GM12878 (cell line): ENCODE data around the gene UTP3.

Experiments used
- CTCF ChIP-seq, 3 experiments: IDR thresholded peaks in 2 of 3; conservative IDR thresholded peaks in 1 of 3; 2 replicates each; pipeline ENCODE4 v1.5.1; 2011; ENCODE audit warnings: low read depth in 3 of 3, low read length in 3 of 3, mild to moderate bottlenecking in 3 of 3, control low read depth in 2 of 3, moderate library complexity in 2 of 3, inconsistent platforms in 1 of 3, mixed read lengths in 1 of 3; ENCODE audit not compliant: control insufficient read depth in 2 of 3, insufficient read depth in 1 of 3; ENCODE audit errors: extremely low read depth in 1 of 3
- JUND ChIP-seq: IDR thresholded peaks from 2 replicates; pipeline ENCODE4 v1.6.1; 2012; ENCODE audit warnings: low read depth, mild to moderate bottlenecking, low read length, improper control_type of control experiment, moderate library complexity
- MYB ChIP-seq: fragments of 150-350 bp; IDR thresholded peaks from 2 replicates; pipeline ENCODE4 v1.6.1; 2014; ENCODE audit warnings: mild to moderate bottlenecking, low read depth, low read length, borderline replicate concordance
- MYC ChIP-seq: IDR thresholded peaks from 2 replicates; pipeline ENCODE4 v1.6.1; 2011; ENCODE audit warnings: mild to moderate bottlenecking, low read length, moderate library complexity, inconsistent platforms; ENCODE audit not compliant: insufficient read depth, insufficient replicate concordance, insufficient read length, severe bottlenecking
- NRF1 ChIP-seq: conservative IDR thresholded peaks from 2 replicates; pipeline ENCODE4 v1.6.1; 2011; ENCODE audit warnings: mild to moderate bottlenecking, low read depth, low read length, improper control_type of control experiment
- RAD51 ChIP-seq: fragments of 450-650 bp; IDR thresholded peaks from 2 replicates; pipeline ENCODE4 v1.6.1; 2016; ENCODE audit warnings: moderate library complexity, mild to moderate bottlenecking, inconsistent platforms
- STAT1 ChIP-seq: fragments of 450-650 bp; conservative IDR thresholded peaks from 2 replicates; pipeline ENCODE4 v1.6.1; 2014; ENCODE audit warnings: antibody characterized with exemption, mild to moderate bottlenecking

- TF ChIP-seq MYC = no peak
- TF ChIP-seq STAT1 = no peak
- no peak for TF ChIP-seq MYB
- no peak for TF ChIP-seq RAD51
- no peak for TF ChIP-seq NRF1
- no peak for TF ChIP-seq CTCF (IDR thresholded peaks at IDR 0.05 in 2 of 3, conservative IDR thresholded peaks at IDR 0.05 in 1 of 3; ENCODE audit: control insufficient read depth in 2 of 3, extremely low read depth in 1 of 3, insufficient read depth in 1 of 3, low read depth in 3 of 3, low read length in 3 of 3)
- no peak for TF ChIP-seq JUND
Observed at GRCh38 chr4:70721747-70722146, 33.4 kb downstream of the UTP3 start, which contains the start of gene RUFY3.
